Inferior parietal cortex (tissue), 1 donor: Measurements from ENCODE around the gene INPPL1.

Experiments used
- DNase-seq: peaks from one replicate; pipeline ENCODE4 v3.0.0-alpha.2; 2016; ENCODE audit errors: extremely low spot score

The INPPL1 gene

DNA sequence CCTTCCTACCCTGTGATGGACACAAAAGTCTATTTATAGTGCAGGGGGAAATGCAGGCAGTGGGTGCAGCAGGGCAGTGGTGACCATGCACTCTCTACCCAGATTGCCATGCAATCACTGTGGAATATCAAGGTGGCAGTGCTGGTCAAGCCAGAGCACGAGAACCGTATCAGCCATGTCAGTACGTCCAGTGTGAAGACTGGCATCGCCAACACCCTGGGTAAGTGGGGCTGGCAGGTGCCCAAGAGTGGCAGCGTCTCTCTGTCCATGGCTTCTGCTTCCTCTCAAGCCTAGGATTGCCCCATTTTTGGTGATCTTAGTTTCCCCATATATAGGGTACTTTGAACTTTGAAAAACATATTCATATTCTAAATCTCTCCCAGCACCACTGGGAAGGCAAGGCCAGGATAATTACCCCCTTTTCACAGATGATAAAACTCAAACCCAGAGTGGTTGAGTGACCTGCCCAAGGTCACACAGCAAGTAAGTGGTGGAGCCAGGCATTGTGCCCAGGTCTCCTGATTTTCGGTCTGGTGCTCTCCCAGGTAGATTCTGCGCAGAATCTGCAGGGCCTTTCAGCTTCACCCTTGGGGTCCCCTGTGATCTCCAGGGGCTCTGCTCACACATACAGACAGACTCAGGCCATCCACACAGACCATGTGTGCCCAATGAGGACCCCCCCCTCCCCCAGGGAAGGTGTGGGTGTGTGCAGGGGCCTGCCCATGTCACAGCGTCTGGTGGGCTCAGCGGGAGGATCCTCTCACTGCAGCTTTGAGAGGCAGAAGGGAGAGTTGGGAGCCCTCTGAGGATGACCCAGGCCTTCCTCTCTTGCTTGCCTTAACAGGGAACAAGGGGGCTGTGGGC lies 7.1 kb downstream of the INPPL1 start:
- no peak for DNase-seq

GRCh38 chr11:72232260-72233055 lies 7.9 kb downstream of the INPPL1 start:
- no peak for DNase-seq

DNA sequence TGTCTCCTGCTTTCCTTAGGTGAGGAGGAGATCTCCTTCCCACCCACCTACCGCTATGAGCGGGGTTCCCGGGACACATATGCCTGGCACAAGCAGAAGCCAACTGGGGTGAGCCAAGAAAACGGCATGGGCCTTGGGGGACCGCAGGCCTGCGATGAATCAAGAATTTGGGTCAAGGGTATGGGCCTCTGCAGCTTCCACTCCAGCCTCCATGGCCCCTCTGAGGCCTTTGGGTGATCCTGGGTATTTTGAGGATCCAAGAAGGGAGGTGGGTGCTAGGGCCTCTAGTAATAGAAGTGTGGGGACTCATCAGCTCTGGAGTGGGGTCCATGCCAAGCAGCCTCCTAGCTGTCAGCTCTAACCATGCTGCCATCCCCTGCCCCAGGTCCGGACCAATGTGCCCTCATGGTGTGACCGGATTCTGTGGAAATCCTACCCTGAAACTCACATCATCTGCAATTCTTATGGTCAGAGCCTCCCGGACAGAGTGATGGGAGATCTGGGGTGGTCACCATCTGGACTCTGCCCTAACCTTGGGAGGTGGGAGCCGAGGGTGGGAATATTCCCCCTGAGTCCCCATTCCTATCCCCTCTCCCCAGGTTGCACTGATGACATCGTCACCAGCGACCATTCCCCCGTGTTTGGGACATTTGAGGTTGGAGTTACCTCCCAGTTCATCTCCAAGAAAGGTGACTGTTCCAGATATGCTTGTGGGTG lies 8.6 kb downstream of the INPPL1 start:
- no peak for DNase-seq

- no peak for DNase-seq
These were observed 9.4 kb downstream of the INPPL1 start for GRCh38 chr11:72233773-72234513.

DNA sequence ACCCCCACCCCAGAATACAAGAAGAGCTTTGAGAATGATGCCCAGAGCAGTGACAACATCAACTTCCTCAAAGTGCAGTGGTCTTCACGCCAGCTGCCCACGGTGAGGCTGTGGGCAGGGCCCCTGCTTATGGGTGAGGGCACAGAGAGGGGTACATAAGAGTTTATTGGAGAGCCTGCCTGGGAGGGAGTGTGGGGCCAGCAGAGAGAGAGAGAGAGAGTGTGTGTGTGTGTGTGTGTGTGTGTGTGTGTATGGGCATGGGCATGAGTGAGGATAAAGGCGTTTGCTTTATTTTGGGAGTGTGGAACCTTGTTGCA lies 9.9 kb downstream of the INPPL1 start:
- no peak for DNase-seq

DNA sequence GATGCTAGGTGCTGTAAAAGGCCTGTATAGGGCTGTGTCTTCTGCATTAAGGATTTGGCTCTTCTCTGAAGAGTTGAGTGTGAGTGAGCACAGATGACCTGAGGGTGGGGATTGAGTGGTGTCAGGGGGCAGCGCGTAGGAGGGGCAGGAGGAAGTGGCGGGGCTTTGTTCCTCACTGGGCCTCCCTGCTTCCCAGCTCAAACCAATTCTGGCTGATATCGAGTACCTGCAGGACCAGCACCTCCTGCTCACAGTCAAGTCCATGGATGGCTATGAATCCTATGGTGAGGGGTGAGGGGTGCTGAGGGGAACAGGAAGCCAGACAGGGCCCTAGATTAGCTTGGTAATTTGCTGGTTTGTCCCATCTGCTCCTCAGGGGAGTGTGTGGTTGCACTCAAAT lies 10.4 kb downstream of the INPPL1 start:
- DNase-seq = no peak

- no peak for DNase-seq
These were observed 10.9 kb downstream of the INPPL1 start for GRCh38 chr11:72235351-72236057.

DNA sequence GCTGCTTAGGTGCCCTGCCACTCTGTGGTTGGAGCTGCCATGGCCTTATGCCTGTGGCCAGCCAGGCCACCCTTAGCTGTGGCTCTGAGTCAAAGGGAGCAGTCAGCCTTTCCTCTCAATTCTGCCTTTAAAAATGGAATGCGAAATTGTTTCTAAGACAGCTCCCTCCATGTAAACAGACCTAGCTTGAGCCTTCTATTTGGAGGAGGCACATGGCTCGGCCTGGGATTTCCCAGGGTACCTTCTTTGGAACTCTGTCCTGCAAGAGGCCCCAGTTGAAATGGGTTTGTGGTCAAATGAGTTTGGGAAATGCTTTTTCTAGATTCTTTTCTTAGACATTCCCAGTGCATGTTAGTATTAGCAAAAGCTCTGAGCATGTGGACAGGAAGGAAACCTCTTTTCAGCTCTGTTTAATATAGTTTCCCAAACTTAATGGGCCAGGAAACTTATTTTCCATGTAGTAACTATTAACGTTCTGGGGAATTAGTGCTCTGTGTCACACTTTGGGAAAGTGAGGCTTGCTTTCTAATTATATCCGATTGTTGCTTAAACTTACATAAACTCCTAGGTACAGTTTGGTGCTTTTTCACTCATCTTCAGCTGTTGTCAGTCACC lies 11.6 kb downstream of the INPPL1 start:
- DNase-seq = no peak

GRCh38 chr11:72236774-72237111 lies 12.2 kb downstream of the INPPL1 start:
- no peak for DNase-seq

GRCh38 chr11:72237112-72237931 lies 12.8 kb downstream of the INPPL1 start:
- no peak for DNase-seq

DNA sequence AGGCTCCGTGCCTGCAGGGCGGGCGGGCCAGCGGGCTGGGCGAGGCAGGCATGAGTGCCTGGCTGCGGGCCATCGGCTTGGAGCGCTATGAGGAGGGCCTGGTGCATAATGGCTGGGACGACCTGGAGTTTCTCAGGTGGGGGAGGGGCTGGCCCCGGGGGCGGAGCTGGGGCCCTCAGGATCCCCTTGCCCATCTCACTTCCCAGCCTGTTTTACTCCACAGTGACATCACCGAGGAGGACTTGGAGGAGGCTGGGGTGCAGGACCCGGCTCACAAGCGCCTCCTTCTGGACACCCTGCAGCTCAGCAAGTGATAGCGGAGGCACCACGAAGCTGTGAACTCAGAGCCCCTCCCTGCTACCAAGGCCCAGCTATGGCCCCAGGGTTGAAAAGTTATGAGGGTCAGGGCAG lies 13.5 kb downstream of the INPPL1 start:
- DNase-seq = no peak

GRCh38 chr11:72238492-72239312 lies 14.1 kb downstream of the INPPL1 start:
- no peak for DNase-seq

- DNase-seq = no peak
These were observed 14.8 kb downstream of the INPPL1 start for GRCh38 chr11:72239313-72239848.

DNA sequence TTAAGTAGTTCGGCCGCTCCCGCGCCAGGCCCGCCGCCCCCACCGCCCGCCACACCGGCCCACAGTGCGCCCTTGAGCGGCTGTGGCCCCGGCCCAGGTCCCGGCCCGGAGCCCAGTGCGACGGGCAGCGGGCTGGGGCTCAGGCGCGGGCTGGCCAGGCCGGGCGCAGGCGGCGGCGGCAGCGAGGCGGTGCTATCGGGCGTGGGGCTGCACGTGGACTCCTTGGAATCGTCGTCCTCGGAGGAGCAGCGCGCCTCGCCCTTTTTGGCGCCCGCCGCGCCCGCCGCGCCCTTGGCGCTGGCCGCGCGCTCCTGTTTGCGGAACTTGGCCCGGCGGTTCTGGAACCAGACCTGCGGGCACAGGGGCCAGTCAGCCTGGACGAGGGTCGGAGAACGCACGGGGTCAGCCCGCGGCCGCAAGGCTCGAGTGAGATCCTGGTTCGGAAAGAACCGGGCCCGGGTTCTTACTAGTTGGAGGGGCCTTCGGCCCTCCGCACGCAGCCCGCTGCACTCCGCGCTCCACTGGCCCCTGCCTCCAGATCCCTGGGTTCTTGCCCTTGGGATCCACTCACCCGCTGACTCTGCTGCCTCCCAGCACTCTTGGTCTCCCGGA lies 15.4 kb downstream of the INPPL1 start:
- no peak for DNase-seq

DNA sequence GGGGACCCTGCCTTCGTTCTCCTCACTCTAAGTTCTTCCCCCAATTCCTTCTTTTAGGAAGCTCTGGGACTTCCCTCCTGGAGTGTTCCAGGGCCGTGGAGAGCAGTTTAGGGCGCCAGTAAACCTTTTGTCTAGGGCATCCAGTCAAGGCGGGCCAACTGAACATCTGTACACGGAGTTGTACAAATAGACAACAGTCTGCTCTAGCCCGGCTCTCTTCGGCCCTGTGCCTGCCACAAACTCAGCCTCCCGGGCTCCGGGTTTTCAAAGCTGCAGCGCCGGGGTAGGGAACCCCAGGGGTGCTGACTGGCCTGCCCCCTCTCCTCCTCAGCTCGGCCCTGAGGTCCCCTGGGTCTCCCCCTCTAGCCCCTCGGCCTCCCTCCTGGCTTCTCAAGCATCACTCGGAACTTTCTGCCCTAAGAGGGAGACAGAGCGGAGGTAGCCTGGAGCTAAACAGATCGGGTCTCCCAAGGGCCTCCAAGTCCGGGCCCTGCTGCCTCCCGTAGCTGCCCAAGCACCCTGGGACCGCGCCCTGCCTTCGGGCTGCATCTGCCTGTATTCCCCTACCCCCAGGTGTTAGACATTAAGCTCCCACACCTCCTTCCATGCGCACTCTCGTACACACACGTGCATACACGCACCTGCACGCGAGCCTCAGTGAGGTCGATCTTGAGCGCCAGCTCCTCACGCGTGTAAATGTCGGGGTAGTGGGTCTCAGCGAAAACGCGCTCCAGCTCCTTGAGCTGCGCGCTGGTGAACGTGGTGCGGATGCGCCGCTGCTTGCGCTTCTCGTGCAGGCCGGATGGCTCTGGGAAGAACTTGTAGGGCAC lies 16.1 kb downstream of the INPPL1 start:
- DNase-seq = no peak

- DNase-seq = no peak
These were observed 16.8 kb downstream of the INPPL1 start for GRCh38 chr11:72241291-72241781.

- no peak for DNase-seq
These were observed 17.6 kb downstream of the INPPL1 start for GRCh38 chr11:72242141-72242540.
